Measurements from ENCODE around the gene MYO1E. TPM values are rescaled to one million over a fixed set of nuclear protein-coding genes. Genes with fewer than 3 reads are reported as not detected.
"Not testable (repeated sequence)": the region's sequence is repeated elsewhere in the genome, so short reads cannot be mapped to it uniquely, and the experiment has no call there.

MYO1E gene
- polyA plus RNA-seq (2013, experiment 1 of 2; ENCODE audit: insufficient read length) = 117 TPM
- 107 TPM for polyA plus RNA-seq (2013, experiment 2 of 2; ENCODE audit: insufficient read length)

- DNase-seq = peak; percentile 97
Observed at GRCh38 chr15:59372352-59373211, at the start of gene MYO1E. MYO1E (minus strand) TSS chr15:59372871; CDS start chr15:59372500, 371 bp downstream.

GRCh38 chr15:59420986-59421618 lies 48.4 kb upstream of the MYO1E start:
- DNase-seq = peak; percentile 38

DNA sequence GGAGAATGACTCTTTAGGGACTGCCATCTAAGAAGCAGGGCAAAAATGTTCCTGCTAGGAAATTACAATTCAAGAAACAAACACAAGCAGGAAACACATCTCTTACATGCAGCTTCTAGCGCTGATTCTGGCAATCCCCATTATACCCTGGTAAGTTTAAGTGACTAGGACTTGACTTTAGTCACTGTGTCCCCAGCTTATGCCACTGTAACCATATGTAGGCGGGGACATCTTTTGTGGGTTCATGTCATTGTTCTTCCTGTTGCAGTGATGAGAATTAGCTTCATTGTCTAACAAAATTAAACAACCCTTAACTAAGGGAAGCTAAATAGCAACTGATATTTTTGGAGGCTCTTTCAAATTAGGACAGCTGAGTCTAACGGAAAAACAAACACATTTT lies 47.4 kb upstream of the MYO1E start:
- DNase-seq = no peak

GRCh38 chr15:59419170-59419569 lies 46.5 kb upstream of the MYO1E start:
- no peak for DNase-seq

DNA sequence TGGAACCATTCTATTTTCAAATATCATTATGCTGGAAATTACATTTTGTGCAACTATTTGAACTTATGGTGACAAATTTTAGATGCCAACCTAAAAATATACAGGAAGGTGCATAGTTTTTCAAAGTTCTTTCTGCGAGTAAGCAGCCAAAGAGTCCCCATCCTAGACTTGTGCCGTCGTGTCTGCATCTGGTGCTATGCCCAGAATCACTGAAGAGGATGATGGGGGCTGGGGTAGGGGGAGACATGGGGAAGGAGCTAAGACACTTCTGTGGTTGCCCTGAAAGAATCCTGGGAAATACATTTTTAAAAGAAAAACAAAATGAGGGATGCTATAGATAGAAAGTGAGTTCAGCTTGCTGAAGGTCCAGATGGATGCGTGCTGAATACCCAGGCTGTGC lies 44.1 kb upstream of the MYO1E start:
- DNase-seq = no peak

DNA sequence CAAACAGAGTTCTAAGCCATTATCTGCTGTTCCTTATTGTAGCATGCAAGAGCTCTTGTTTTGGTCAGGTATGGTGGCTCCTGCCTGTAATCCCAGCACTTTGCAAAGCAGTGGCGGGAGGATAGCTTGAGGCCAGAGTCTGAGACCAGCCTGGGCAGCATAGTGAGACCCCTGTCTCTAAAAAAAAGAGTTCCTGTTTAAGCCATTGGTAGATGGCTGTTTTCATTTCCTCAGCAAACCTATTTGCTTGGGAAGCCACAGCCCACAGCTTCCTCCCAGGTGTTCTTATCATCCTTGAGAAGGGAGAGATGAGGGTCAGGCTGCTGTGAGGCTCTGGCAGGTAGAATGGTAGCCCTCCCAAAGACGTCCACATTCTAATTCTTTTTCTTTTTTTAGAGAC lies 40.9 kb upstream of the MYO1E start:
- no peak for DNase-seq

DNA sequence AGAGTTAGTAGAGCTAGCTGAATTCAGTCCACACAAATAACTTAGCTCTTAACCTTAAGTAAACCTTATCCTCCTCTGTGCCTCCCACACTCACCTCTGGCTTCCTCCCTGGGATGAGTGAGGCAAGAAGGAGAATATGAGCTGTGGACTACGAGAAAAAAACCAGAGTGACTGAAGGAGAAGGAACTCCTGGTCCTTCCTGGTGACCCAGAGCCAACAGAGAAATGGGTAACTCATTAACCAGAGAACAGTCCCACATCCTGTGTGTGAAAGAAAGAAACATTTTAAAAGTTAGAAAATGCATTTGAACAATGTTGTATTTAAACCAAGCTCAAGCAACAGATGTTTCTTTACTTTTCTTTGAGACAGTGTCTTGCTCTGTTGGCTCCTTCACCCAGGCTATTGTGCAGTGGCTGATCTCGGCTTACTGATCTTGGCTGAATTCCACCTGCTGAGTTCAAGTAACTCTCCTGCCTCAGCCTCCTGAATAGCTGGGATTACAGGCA lies 37.8 kb upstream of the MYO1E start:
- DNase-seq = no peak

GRCh38 chr15:59407946-59408345 lies 35.3 kb upstream of the MYO1E start:
- no peak for DNase-seq

GRCh38 chr15:59406446-59406845 lies 33.8 kb upstream of the MYO1E start:
- no peak for DNase-seq

DNA sequence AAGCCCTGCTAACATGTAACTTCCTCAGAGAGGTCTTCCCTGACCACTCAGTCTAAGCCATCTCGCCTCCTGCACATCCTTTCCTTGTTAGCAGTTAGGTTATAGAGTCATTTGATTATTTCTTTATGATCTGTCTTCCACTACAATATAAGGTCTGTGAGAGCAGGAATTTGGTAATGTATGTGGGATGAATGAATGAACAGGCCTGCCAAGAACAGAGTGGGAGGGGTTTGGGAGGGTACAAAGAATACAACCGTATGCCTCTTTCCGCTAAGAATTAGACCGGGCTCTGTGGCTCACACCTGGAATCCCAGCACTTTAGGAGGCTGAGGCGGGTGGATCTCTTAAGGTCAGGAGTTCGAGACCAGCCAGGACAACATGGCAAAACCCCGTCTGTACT lies 32.4 kb upstream of the MYO1E start:
- no peak for DNase-seq

DNA sequence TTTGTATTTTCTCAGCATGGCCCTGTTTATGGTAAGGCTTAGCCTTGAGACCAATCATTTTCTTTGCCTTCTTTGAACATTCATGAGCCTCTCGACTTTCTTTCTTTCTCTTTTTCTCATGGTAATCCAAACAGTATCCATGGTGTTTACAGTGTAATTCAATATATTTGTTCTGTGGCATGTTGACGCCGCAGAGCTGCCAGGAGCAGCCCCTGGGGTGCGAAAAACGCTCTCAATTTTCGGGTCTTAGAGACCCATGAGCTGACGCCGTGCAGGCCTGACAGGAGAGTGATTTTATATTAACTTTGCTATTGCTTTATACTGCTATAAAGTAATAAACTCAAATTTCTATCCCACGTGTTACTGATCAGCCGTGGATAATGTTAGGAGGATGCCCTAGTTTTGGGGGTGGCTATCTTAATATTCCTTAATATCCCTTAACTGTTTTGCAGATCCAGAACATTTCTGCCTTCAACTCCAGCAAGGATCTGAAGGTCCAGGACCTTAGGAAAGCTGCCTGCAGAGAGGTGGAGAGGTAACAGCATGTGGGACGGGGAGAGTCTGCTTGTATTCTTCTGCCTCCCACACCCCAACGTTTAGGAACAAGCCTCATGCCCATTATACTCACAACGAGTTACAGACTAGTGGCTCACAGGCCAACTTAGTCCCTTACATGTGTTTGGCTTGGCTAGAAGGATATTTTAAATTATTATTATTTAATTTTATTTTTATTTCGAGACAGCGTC lies 29.3 kb upstream of the MYO1E start:
- no peak for DNase-seq

DNA sequence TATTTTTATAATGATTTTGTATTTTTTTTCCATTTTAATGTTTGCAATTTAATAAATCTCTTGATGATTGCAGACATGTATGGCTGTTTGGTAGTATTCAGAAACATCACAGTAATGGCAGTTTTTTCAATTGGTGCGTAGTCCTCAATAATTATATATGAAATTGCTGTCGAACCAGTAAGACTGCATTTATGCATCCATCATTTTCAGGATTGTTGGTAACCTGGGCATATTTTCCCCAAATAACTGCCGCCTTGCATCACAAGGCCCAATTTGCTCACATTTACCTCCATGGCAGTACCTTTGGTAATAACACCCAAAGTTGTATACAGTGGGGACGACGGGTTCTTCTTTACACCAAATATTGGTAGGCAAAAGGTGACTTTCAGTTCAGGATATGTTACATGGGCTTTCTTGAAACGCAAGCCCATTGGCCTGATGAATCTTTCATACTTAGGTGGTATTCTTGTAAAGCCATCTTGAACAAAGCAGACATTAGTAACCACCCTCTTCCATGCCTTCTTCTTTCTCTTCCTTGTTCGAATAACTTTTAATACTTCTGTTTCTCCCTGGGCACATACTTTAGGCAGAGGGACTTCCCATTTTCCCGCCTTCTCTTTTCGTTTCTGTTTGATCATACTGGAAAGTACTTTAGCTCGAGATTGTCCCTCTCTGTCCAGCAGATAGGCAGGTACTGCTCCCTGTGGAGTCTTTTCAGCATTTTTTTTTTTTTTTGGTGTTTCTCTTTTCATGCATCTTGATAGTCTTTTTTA lies 28.6 kb upstream of the MYO1E start:
- not testable (repeated sequence) for DNase-seq

DNA sequence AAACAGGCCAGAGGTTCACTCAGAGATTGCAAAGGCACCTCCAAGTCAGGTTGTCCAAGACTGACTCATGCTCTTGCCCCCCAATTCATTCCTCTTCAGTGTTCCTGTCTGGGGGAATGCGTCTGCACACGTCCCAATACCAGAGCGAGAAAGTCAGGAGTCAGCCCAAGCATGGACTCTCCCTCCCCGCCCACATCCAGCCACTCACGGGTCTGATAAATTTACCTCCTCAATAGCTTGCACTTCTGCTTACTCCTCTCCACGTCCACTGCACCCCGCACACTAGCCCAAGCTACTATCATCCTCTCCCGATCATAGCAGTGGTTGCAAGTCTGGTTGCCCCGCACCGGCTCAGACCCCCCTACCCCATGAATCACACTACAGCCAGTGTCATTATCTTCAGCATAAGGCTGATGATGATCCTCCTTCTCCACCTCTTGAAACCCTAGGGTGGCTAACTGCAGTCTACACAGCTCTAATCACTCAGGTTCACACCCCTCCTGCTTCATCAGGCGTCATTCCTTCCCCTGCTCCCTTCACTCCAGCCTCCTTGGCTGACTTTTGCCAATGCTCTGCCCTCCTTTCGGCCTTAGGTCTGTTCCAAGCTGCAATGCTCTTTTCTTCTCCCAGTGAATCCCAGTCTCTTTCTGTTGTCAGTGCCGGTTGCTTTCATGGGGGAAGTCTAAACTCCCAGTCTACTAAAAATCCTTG lies 27.6 kb upstream of the MYO1E start:
- no peak for DNase-seq

DNA sequence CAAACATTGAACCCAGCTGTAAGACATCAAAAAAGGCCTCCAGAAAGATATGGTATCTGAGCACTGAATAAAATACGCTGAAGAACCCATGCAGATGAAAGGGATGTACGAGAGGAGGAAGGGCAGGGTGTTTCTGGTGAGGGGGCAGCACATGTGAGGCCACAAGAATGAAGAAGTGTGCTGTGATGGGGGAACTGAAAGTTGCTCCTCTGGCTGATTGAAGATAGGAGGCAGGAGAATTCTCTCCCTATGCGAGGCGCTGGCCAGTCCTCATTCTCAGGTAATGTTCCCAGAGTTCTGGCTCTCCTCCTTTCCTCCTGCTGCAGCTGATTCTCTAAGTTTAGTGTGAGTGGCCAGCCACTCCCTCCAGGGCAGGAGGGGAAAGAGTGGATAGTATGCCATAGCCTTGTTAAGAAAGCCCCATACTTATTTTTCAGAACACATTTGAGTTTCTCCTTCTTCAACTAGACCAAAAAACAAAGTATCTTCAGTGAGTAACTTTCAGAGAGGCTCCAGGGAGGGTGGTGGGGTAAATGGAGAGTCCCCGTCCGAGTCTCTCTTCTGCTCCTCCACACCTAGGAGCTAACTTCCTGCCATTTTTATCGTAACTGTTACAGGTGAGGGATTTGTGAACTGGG lies 26.9 kb upstream of the MYO1E start:
- DNase-seq = no peak

- DNase-seq = no peak
Observed at GRCh38 chr15:59398220-59398619, 25.5 kb upstream of the MYO1E start.

- no peak for DNase-seq
Observed at GRCh38 chr15:59396679-59397078, 24.0 kb upstream of the MYO1E start.

- no peak for DNase-seq
Observed at GRCh38 chr15:59396211-59396610, 23.5 kb upstream of the MYO1E start.

DNA sequence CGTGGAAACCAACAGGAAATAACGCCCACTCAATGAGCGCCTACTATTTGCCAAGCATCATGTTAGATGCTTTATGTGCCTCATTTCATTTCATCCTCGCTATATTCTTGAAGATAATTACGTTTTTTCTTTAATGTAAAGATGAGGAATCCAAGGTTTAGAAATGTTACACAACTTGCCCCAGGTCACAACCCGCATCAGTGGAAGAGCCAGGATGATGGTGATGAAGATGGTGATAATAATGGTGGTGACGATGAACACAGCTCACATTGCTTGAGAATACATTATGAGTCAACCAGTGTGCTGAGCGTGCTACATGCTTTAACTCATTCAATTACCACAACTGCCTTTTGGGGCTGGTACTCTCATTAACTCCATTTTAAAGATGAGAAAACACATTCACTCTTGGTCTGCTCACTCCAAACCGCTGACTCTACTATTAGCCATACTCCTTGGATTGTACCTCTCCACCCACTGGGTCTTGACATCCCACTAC lies 21.5 kb upstream of the MYO1E start:
- DNase-seq = no peak

GRCh38 chr15:59392299-59392698 lies 19.6 kb upstream of the MYO1E start:
- DNase-seq = no peak

GRCh38 chr15:59388670-59389069 lies 16.0 kb upstream of the MYO1E start:
- DNase-seq = peak; percentile 36

Measured in fibroblast of skin of abdomen (primary cell).